Measurements from ENCODE around the gene KHSRP.
A peak's percentile ranks its signal among the peaks of the same experiment; 100 is the strongest.
"Not testable (repeated sequence)": the region's sequence is repeated elsewhere in the genome, so short reads cannot be mapped to it uniquely, and the experiment has no call there.

KHSRP gene

DNA sequence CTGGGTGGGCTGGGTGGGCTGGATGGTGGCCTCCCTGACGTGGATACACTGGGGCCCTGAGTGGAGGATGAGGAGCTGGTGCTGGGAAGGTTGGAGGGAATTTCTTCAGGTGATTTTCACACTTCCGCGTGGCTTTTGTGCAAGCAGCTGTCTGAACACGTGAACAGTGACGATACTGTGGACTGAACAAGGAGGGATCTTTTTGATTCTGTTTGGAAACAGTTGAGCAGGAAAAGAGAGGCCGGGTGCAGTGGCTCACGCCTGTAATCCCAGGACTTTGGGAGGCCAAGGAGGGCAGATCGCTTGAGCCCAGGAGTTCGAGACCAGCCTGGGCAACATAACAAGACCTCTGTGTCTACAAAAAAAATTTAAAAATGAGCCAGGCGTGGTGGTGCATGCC lies 22.6 kb downstream of the KHSRP start:
- Histone ChIP-seq H3K4me3 (no peak overlapping the region), H3K4me1 (no peaks in the 10 kb centered on the region), H3K9me3 (no peaks in the 10 kb centered on the region), H3K36me3 (replicated peaks) (no peaks in the 10 kb centered on the region), H3K27me3 (ENCODE audit: low read depth) (no peaks in the 10 kb centered on the region)
- DNase-seq (ENCODE audit: low spot score in 2 of 2): no peak
- in situ Hi-C loops (cut with MboI; ENCODE audit: low sequenced_read_pairs): no loop called here

- in situ Hi-C loops (cut with MboI; ENCODE audit: low sequenced_read_pairs); H3K27me3 ChIP-seq (ENCODE audit: low read depth); DNase-seq (ENCODE audit: low spot score in 2 of 2); H3K36me3 ChIP-seq (replicated peaks); H3K9me3 ChIP-seq; H3K4me3 ChIP-seq; H3K4me1 ChIP-seq: not testable (repeated sequence)
These were observed 24.3 kb downstream of the KHSRP start for GRCh38 chr19:6400062-6400944.

DNA sequence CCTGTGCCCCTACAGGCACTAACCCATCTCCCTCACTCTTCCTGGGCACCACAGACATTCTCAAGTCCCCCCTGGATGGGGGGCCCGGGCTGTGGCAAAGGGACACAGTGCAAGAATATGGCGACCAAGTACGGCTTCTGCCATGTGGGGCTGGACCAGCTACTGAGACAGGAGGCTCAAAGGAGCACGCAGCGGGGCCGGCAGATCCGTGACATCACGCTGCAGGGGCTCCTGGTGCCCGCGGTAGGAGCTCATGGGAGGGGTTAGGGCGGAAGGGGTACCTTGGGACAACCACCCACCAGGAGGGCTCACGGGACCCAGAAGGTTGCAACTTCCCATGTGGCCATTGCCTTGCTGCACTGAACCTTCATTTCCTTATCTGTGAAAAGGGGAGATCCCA lies 28.3 kb downstream of the KHSRP start:
- in situ Hi-C loops (cut with MboI; ENCODE audit: low sequenced_read_pairs): no loop called here

GRCh38 chr19:6394831-6395230 lies 29.8 kb downstream of the KHSRP start:
- H3K4me3 ChIP-seq: no peak overlapping the region
- in situ Hi-C loops (cut with MboI; ENCODE audit: low sequenced_read_pairs): no loop called here

More for the DNA sequence above, 28.3 kb downstream of the KHSRP start:
- Histone ChIP-seq H3K4me3 (no peak overlapping the region), H3K27me3 (ENCODE audit: low read depth) (no peaks in the 10 kb centered on the region), H3K9me3 (no peaks in the 10 kb centered on the region), H3K4me1 (peaks cover 10% of the 10 kb centered on the region), H3K36me3 (replicated peaks) (0 out of 2 replicates have a peak, but pooled peaks cover 3% of the 10 kb centered on the region)
- DNase-seq (ENCODE audit: low spot score in 2 of 2): no peak

DNA sequence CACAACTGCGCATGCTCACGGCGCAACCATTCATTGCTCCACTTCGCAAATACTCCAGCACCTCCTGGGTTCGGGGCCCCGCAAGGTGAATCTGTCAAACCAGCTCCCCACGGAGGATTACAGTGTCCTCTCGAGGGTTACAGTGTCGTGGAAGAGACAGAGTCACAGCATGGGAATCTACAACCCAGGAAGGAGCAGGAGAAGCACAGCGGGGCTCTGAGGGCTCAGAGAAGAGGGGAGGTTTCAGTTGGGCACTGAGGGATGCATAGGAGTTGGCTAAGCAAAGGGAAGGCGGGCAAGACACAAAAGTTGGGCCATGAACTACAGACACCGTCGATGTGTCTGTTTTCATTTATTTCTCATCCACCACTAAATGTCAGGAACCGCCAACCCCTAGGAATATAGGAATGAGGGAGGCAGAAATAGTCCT lies 30.6 kb downstream of the KHSRP start:
- Histone ChIP-seq H3K27me3 (ENCODE audit: low read depth) (no peaks in the 10 kb centered on the region), H3K4me1 (peaks cover 10% of the 10 kb centered on the region), H3K4me3 (peak overlapping the region; percentile 91), H3K36me3 (replicated peaks) (peaks cover 20% of the 10 kb centered on the region), H3K9me3 (no peaks in the 10 kb centered on the region)
- in situ Hi-C loops (cut with MboI; ENCODE audit: low sequenced_read_pairs): no loop called here
- DNase-seq (ENCODE audit: low spot score in 2 of 2): no peak

More at GRCh38 chr19:6394831-6395230, 29.8 kb downstream of the KHSRP start:
- peaks cover 12% of the 10 kb centered on the region for H3K36me3 ChIP-seq (replicated peaks)
- DNase-seq (ENCODE audit: low spot score in 2 of 2): no peak
- H3K9me3 ChIP-seq: no peaks in the 10 kb centered on the region
- no peaks in the 10 kb centered on the region for H3K27me3 ChIP-seq (ENCODE audit: low read depth)
- H3K4me1 ChIP-seq: peaks cover 10% of the 10 kb centered on the region

DNA sequence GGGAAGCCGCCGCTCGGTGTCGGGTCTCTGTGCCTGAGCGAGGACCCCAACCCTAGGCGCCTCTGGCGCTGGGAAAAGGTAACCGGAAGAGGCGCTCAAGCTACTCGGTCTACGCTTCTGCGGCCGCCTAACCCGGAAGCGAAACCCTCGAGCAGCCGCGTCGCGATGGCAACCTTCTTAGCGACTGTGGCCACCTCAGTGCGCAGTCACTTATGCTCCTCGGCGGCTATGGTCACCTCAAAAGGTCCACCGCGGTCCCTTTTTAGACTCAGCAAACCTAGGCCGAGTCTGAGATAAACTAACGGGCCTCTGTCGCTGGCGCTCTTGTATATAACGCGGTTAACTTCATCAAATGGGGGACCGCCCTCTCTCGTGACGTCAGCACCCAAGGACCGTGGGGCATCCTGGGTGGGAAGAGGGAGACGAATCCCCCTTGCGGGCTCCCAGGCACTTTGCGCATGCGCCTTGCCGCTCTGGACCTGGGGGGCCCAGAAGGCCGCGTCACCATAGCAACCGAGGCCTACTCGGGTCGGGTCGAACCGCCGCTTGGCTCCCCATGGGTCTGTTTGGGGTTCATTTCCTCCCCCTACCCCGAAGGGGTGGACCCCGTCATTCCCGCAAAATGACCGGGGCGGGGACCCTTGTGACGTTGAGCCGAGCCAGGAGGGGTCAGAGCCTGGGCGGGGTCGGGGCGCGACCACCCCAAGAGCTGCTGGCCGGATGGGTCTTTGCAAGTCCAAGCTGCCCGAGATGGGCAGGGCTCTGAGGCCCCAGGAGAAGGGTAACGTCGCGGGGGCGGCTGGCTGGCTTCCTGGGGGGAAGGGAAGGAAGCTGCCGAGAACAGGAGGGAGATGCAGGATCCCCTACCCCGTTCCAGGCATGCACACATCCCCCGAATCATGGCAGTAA lies 31.3 kb downstream of the KHSRP start, which contains the start of gene GTF2F1:
GTF2F1 (minus strand) TSS at position 91 of the 909 bp plus-strand sequence. CDS start 169 bp downstream, outside the sequence.
- no peaks in the 10 kb centered on the region for H3K9me3 ChIP-seq
- peaks cover 10% of the 10 kb centered on the region for H3K4me1 ChIP-seq
- peak within 1 kb of the TSS; percentile 91 for H3K4me3 ChIP-seq
- no peaks in the 10 kb centered on the region for H3K27me3 ChIP-seq (ENCODE audit: low read depth)
- peak; percentile 92 to 96 for DNase-seq (ENCODE audit: low spot score in 2 of 2)
- H3K36me3 ChIP-seq (replicated peaks): peaks cover 27% of the 10 kb centered on the region
- in situ Hi-C loops (cut with MboI; ENCODE audit: low sequenced_read_pairs): no loop called here

- no peak for DNase-seq (ENCODE audit: low spot score in 2 of 2)
- Histone ChIP-seq H3K36me3 (replicated peaks) (peaks cover 36% of the 10 kb centered on the region), H3K27me3 (ENCODE audit: low read depth) (no peaks in the 10 kb centered on the region), H3K9me3 (no peaks in the 10 kb centered on the region), H3K4me3 (peak overlapping the region; percentile 91), H3K4me1 (peaks cover 10% of the 10 kb centered on the region)
- in situ Hi-C loops (cut with MboI; ENCODE audit: low sequenced_read_pairs): no loop called here
These were observed 32.2 kb downstream of the KHSRP start for GRCh38 chr19:6392221-6393073.

DNA sequence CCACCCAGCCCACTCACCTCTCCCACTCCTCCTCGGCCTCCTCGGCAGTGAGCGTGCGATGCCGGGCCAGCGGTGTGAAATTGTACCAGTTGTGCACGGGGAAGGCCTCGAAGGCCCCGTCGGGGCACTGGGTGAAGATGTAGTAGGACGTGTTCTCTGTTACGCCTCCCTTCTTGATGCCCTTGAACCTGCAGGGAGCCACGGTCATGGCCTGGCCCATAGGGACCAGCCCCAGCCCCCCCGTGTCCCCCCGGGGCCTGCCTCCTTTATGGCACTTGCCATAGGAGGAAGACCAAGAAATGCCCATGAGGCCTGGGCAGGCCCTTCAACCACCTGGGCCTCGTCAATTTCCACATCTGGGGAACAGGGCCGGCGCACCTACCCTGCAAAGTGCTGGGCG lies 37.2 kb downstream of the KHSRP start:
- in situ Hi-C loops (cut with MboI; ENCODE audit: low sequenced_read_pairs): no loop called here

GRCh38 chr19:6384381-6384780 lies 40.2 kb downstream of the KHSRP start:
- no peak for DNase-seq (ENCODE audit: low spot score in 2 of 2)
- in situ Hi-C loops (cut with MboI; ENCODE audit: low sequenced_read_pairs): no loop called here
- Histone ChIP-seq H3K9me3 (no peaks in the 10 kb centered on the region), H3K4me1 (no peaks in the 10 kb centered on the region), H3K4me3 (no peak overlapping the region), H3K36me3 (replicated peaks) (peaks cover 81% of the 10 kb centered on the region), H3K27me3 (ENCODE audit: low read depth) (no peaks in the 10 kb centered on the region)

More for the DNA sequence above, 37.2 kb downstream of the KHSRP start:
- DNase-seq (ENCODE audit: low spot score in 2 of 2): no peak
- Histone ChIP-seq H3K4me3 (no peak overlapping the region), H3K4me1 (peaks cover 2% of the 10 kb centered on the region), H3K36me3 (replicated peaks) (peaks cover 74% of the 10 kb centered on the region), H3K27me3 (ENCODE audit: low read depth) (no peaks in the 10 kb centered on the region), H3K9me3 (no peaks in the 10 kb centered on the region)

GRCh38 chr19:6383188-6383587 lies 41.4 kb downstream of the KHSRP start:
- Histone ChIP-seq H3K4me3 (no peak overlapping the region), H3K36me3 (replicated peaks) (peaks cover 77% of the 10 kb centered on the region), H3K4me1 (no peaks in the 10 kb centered on the region), H3K9me3 (no peaks in the 10 kb centered on the region), H3K27me3 (ENCODE audit: low read depth) (no peaks in the 10 kb centered on the region)
- no peak for DNase-seq (ENCODE audit: low spot score in 2 of 2)
- in situ Hi-C loops (cut with MboI; ENCODE audit: low sequenced_read_pairs): no loop called here

DNA sequence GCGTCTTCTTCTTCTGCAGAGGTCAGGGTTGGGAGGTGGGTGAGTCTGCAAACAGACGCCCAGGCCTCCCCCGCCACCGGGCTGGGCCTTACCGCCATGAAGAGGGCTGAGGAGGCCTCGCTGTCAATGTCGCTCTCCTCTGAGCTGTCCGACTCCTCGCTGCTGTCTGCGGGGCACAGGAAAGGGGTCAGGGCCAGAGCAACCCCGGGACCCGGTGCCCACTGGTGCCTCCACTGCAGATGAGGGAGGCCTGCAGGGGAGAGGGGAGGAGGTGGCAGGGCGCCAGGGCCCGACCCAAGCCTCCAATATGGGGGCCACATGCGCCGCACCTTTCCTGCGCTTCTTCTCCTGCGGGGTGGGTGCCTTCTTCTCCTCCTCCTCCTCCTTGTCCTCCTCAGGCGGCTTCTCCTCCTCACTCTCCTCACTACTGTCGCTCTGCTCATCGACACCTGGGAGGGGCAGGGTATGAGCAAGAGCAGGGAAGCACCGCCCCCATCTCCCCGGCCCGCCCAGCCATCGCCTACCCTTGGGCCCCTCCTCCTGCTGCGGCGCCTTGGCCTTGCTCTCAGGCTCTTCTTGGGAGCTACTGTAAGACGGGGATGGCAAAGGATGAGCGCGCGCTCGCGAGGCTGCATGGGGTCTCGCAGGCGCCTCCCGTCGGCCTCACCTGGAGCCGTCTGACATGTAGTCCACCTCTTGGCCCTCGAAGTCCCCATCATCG lies 43.4 kb downstream of the KHSRP start:
- H3K9me3 ChIP-seq: no peaks in the 10 kb centered on the region
- no peak for DNase-seq (ENCODE audit: low spot score in 2 of 2)
- H3K36me3 ChIP-seq (replicated peaks): peaks cover 58% of the 10 kb centered on the region
- in situ Hi-C loops (cut with MboI; ENCODE audit: low sequenced_read_pairs): no loop called here
- H3K4me1 ChIP-seq: peaks cover 10% of the 10 kb centered on the region
- H3K4me3 ChIP-seq: no peak overlapping the region
- no peaks in the 10 kb centered on the region for H3K27me3 ChIP-seq (ENCODE audit: low read depth)

DNA sequence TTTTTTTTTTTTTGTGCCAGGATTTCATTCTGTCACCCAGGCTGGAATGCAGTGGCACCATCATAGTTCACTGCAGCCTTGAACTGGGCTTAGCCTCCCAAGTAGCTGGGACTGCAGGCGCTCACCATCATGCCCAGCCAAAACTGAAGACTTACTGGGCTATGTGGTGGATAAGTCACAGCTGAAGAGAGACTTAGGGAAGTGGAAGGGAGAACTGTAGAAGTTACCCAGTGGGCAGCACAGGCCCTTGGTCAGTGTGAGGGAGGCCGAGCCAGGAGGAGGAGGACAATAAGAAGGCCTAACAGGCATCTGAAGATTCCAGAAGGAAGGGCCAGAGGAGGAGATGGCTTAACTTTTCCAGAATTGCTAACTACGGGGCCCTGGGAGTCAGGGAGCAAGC lies 44.9 kb downstream of the KHSRP start:
- Histone ChIP-seq H3K4me1 (peaks cover 10% of the 10 kb centered on the region), H3K36me3 (replicated peaks) (peaks cover 52% of the 10 kb centered on the region), H3K4me3 (no peak overlapping the region), H3K27me3 (ENCODE audit: low read depth) (no peaks in the 10 kb centered on the region), H3K9me3 (no peaks in the 10 kb centered on the region)
- in situ Hi-C loops (cut with MboI; ENCODE audit: low sequenced_read_pairs): no loop called here
- no peak for DNase-seq (ENCODE audit: low spot score in 2 of 2)
